GM18526 (cell line): Measurements from ENCODE around the gene HK1.

ENCODE experiments used
- POLR2A ChIP-seq: IDR thresholded peaks from 3 replicates; pipeline ENCODE4 v1.6.1; 2011; ENCODE audit not compliant: insufficient read length; ENCODE audit errors: extremely low read depth

Gene HK1

GRCh38 chr10:69332278-69333010 lies 54.1 kb downstream of the HK1 start:
- TF ChIP-seq POLR2A: no peak

- TF ChIP-seq POLR2A: no peak
Observed at GRCh38 chr10:69333205-69333604, 54.9 kb downstream of the HK1 start.

- no peak for TF ChIP-seq POLR2A
Observed at GRCh38 chr10:69334302-69335062, 56.2 kb downstream of the HK1 start.

GRCh38 chr10:69335063-69335587 lies 56.8 kb downstream of the HK1 start:
- TF ChIP-seq POLR2A: no peak

GRCh38 chr10:69335613-69336012 lies 57.3 kb downstream of the HK1 start:
- no peak for TF ChIP-seq POLR2A

- TF ChIP-seq POLR2A: no peak
Observed at GRCh38 chr10:69336952-69337295, 58.6 kb downstream of the HK1 start.

GRCh38 chr10:69337296-69338132 lies 59.2 kb downstream of the HK1 start:
- TF ChIP-seq POLR2A: no peak

- no peak for TF ChIP-seq POLR2A
Observed at GRCh38 chr10:69338133-69338456, 59.8 kb downstream of the HK1 start.

- TF ChIP-seq POLR2A: no peak
Observed at GRCh38 chr10:69338547-69339450, 60.5 kb downstream of the HK1 start.

- TF ChIP-seq POLR2A: no peak
Observed at GRCh38 chr10:69340695-69341094, 62.4 kb downstream of the HK1 start.

- no peak for TF ChIP-seq POLR2A
Observed at GRCh38 chr10:69343905-69344304, 65.6 kb downstream of the HK1 start.

- TF ChIP-seq POLR2A: no peak
Observed at GRCh38 chr10:69344591-69345252, 66.4 kb downstream of the HK1 start.

GRCh38 chr10:69345402-69345801 lies 67.1 kb downstream of the HK1 start:
- no peak for TF ChIP-seq POLR2A

GRCh38 chr10:69345890-69346474 lies 67.7 kb downstream of the HK1 start:
- no peak for TF ChIP-seq POLR2A
